ENCODE measurements around the gene MPHOSPH9. TPM values are rescaled to one million over a fixed set of nuclear protein-coding genes. Genes with fewer than 3 reads are reported as not detected.

The MPHOSPH9 gene
- total and polyA plus RNA-seq, 2 of the 13 experiments (the other 11 are each of a cell fraction or from before 2014, with no cell fraction given), result 20.3 to 63.4 TPM

DNA sequence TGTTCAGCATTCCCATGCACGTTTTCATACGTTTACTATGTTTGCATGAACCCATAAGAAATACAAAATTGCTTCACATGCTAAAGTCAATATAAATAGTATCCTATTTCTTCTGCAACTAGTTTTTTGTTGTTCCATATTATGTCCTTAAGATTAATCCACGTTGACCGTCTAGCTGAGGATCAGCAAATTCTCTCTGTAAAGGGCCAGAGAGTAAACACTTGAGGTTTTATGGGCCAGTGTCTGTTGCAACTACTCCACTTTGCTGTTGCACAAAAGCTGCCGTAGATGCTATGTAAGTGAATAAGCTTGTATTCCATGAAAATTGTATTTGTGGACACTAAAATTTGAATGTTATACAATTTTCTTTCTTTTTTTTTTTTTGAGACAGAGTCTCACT lies 61.0 kb downstream of the MPHOSPH9 start:
- Histone ChIP-seq H3K9me3 (ENCODE audit: low read length) (no peaks in the 10 kb centered on the region), H3K9ac (ENCODE audit: insufficient read depth, low read depth, low read length) (no peak overlapping the region), H3K4me2 (ENCODE audit: low read depth, low read length) (no peak overlapping the region), H3K27me3 (ENCODE audit: control insufficient read depth in 1 of 2, insufficient read depth in 2 of 2, low read length in 2 of 2) (no peaks in the 10 kb centered on the region), H3K79me2 (ENCODE audit: insufficient read depth, low read length) (no peaks in the 10 kb centered on the region), H3K27ac (ENCODE audit: extremely low read length, insufficient read depth, low read length) (no peak overlapping the region), H3K4me1 (ENCODE audit: insufficient read depth, low read length) (peaks cover 17% of the 10 kb centered on the region), H3K4me3 (replicated peaks in 1 of 3; ENCODE audit: insufficient read depth in 1 of 3, low read depth in 2 of 3, low read length in 3 of 3) (no peak overlapping the region), H4K20me1 (ENCODE audit: insufficient read depth, low read length) (no peaks in the 10 kb centered on the region), H3K36me3 (replicated peaks in 1 of 2; ENCODE audit: control insufficient read depth in 1 of 2, insufficient read depth in 2 of 2, low read length in 2 of 2) (peaks cover 10 to 26% of the 10 kb centered on the region in 2 experiments), H2AFZ (ENCODE audit: low read length) (no peak overlapping the region)
- POLR2A ChIA-PET, result no interaction called here
- WGBS (ENCODE audit: low lambda C conversion rate), result 88% methylated on average over 5 of the region's 5 CpGs
- in situ Hi-C loops (cut with HindIII; ENCODE audit: extremely low pct_ligation_motif_present, low pct_unique_long_range_greater_than_20kb) (no loop called here), intact Hi-C loops (cut with micrococcal nuclease; ENCODE audit: unreplicated experiment) (no loop called here)
- TF ChIP-seq RBM22 (optimal IDR thresholded peaks at IDR 0.05; ENCODE audit: low read length), result no peak
- no peak for TF ChIP-seq GLMP (CRISPR knock-in tag; IDR thresholded peaks at IDR 0.05; ENCODE audit: borderline replicate concordance)
- no peak for TF ChIP-seq ZFP36 (IDR thresholded peaks at IDR 0.05; ENCODE audit: borderline replicate concordance, low read depth, low read length, partially characterized antibody)
- no peak for TF ChIP-seq HMG20B (CRISPR knock-in tag; conservative IDR thresholded peaks at IDR 0.05)
- no peak for TF ChIP-seq ZNF737 (CRISPR knock-in tag; IDR thresholded peaks at IDR 0.05; ENCODE audit: borderline replicate concordance)
- no peak for TF ChIP-seq HOXD1 (CRISPR knock-in tag; IDR thresholded peaks at IDR 0.05)
- TF ChIP-seq KLF9 (CRISPR knock-in tag; IDR thresholded peaks at IDR 0.05; ENCODE audit: low read depth), result no peak
- no peak for TF ChIP-seq ZNF343 (CRISPR knock-in tag; IDR thresholded peaks at IDR 0.05)
- no peak for TF ChIP-seq RAD21 (CRISPR knock-in tag; IDR thresholded peaks at IDR 0.05)
- TF ChIP-seq SUZ12 (IDR thresholded peaks at IDR 0.05; ENCODE audit: low read depth, low read length), result no peak
- no peak for TF ChIP-seq ZNF607 (CRISPR knock-in tag; IDR thresholded peaks at IDR 0.05; ENCODE audit: borderline replicate concordance)
- no peak for TF ChIP-seq HBP1 (CRISPR knock-in tag; IDR thresholded peaks at IDR 0.05; ENCODE audit: low read depth)
- TF ChIP-seq ZKSCAN5 (CRISPR knock-in tag; IDR thresholded peaks at IDR 0.05), result no peak
- no peak for TF ChIP-seq HNF4G (IDR thresholded peaks at IDR 0.05; ENCODE audit: borderline replicate concordance, low read depth, low read length)
- TF ChIP-seq HNF4G (CRISPR knock-in tag; IDR thresholded peaks at IDR 0.05; ENCODE audit: borderline replicate concordance, low read depth), result no peak
- no peak for TF ChIP-seq NFIB (CRISPR knock-in tag; IDR thresholded peaks at IDR 0.05; ENCODE audit: borderline replicate concordance)
- no peak for TF ChIP-seq TRIM24 (CRISPR knock-in tag; IDR thresholded peaks at IDR 0.05)
- no peak for TF ChIP-seq HNRNPK (IDR thresholded peaks at IDR 0.05; ENCODE audit: low read depth, low read length, poor library complexity, severe bottlenecking)
- no peak for TF ChIP-seq SAP130 (CRISPR knock-in tag; IDR thresholded peaks at IDR 0.05; ENCODE audit: low read depth)
- CTCF ChIA-PET (ENCODE audit: low intra/inter-chr PET ratio, low total read pairs), result no interaction called here
- no peak for FAIRE-seq
- no peak for ATAC-seq
- BruUV-seq (replicated peaks), result no TSS peak
- no peak for DNase-seq (ENCODE audit: low spot score)
